Skeletal muscle tissue (tissue), 4 donors: Measurements from ENCODE around the gene METTL6. TPM values are rescaled to one million over a fixed set of nuclear protein-coding genes. Genes with fewer than 3 reads are reported as not detected.
A peak's percentile ranks its signal among the peaks of the same experiment; 100 is the strongest.
"Not testable (repeated sequence)": the region's sequence is repeated elsewhere in the genome, so short reads cannot be mapped to it uniquely, and the experiment has no call there.

ENCODE experiments used
- H3K27ac ChIP-seq: one replicate; pipeline ENCODE4 v1.7.0; 2013; ENCODE audit warnings: mild to moderate bottlenecking, low read depth, low read length, inconsistent platforms
- H3K27me3 ChIP-seq, 3 donors: one replicate each; pipeline ENCODE4 v1.7.0; 2013; ENCODE audit warnings: low read length in 3 of 3; ENCODE audit not compliant: control insufficient read depth in 3 of 3, insufficient read depth in 3 of 3
- H3K36me3 ChIP-seq, 3 donors: one replicate each; pipeline ENCODE4 v1.7.0; 2013; ENCODE audit warnings: low read length in 3 of 3; ENCODE audit not compliant: control insufficient read depth in 3 of 3, insufficient read depth in 3 of 3
- H3K4me1 ChIP-seq, 3 donors: one replicate each; pipeline ENCODE4 v1.7.0; 2013; ENCODE audit warnings: low read length in 3 of 3, mild to moderate bottlenecking in 3 of 3; ENCODE audit not compliant: control insufficient read depth in 3 of 3, insufficient read depth in 3 of 3
- H3K4me3 ChIP-seq, 3 donors: one replicate each; pipeline ENCODE4 v1.7.0; 2013; ENCODE audit warnings: low read length in 3 of 3
- H3K9ac ChIP-seq, 3 donors: one replicate each; pipeline ENCODE4 v1.7.0; 2013; ENCODE audit warnings: low read length in 3 of 3, mild to moderate bottlenecking in 3 of 3, moderate library complexity in 2 of 3, low read depth in 1 of 3
- H3K9me3 ChIP-seq, 3 donors: one replicate each; pipeline ENCODE4 v1.7.0; 2013; ENCODE audit warnings: low read length in 3 of 3; ENCODE audit not compliant: control insufficient read depth in 3 of 3
- total RNA-seq: library from RNA; depleted of rRNA; stranded (reverse); fragments of >200 nt; gene quantifications from one replicate; pipeline ENCODE4 v1.2.3, GENCODE V29; 2014
- donor health status: Osteomylitis.

Gene METTL6
- total RNA-seq, 1 donor from 2014 or later, result 42.3 TPM

DNA sequence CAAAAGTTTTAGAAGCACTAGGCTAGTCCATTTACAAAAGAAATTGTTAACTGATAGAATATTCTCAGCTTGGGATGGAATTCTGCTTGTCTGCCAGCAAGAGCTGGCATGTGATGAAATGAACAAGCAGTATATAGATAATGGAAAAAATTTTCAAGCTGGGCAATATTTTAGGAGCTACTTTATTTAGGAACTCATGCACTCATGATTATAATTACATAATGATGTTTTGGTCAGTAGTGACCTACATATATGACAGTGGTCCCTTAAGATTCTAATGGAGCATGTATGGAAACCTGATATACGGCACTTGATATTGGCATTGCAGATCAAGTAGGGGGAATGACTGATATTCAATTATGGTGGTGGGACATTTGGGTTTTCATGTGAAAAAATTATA, 6.2 kb upstream of the METTL6 start:
- no peaks in the 10 kb centered on the region for H3K9me3 ChIP-seq
- H3K36me3 ChIP-seq, result peaks cover 23 to 58% (median 55%) of the 10 kb centered on the region in 3 donors
- H3K27me3 ChIP-seq, result no peaks in the 10 kb centered on the region
- no peak overlapping the region for H3K4me3 ChIP-seq
- H3K27ac ChIP-seq, result no peak overlapping the region
- H3K4me1 ChIP-seq, result peaks cover 4 to 7% (median 6%) of the 10 kb centered on the region in 3 donors
- H3K9ac ChIP-seq, result no peak overlapping the region

DNA sequence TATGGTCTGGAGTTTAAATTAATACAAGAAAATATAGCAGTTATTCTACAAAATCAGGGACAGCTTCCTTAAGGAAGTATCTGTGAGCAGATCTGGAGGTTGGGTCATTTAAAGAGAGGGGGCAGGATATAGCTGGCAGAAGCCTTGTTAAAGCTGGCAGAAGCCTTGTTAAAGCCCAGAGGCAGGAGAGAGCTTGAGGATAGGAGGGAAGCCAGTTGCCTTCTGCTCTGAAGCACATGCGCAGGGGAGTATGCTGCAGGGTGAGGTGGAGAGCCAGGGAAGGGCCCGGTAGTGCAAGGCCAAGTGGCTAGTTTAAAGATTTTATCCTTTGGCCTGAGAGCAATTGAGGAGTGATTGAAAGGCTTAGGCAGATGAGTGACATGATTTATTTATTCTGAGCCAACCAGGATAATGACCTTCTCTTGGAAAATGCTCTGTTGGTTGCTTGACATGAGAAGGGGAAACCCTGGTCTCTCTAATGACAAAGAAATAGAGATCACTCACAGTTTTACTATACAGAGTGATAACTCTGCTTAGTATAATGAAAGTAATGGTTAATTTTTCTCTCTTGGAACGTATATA, 4.0 kb upstream of the METTL6 start:
- Histone ChIP-seq H3K36me3 (peaks cover 17 to 44% (median 41%) of the 10 kb centered on the region in 3 donors), H3K9ac (no peak overlapping the region), H3K9me3 (no peaks in the 10 kb centered on the region), H3K4me3 (no peak overlapping the region), H3K27ac (no peak overlapping the region), H3K4me1 (peaks cover 16 to 20% (median 19%) of the 10 kb centered on the region in 3 donors), H3K27me3 (no peaks in the 10 kb centered on the region)

DNA sequence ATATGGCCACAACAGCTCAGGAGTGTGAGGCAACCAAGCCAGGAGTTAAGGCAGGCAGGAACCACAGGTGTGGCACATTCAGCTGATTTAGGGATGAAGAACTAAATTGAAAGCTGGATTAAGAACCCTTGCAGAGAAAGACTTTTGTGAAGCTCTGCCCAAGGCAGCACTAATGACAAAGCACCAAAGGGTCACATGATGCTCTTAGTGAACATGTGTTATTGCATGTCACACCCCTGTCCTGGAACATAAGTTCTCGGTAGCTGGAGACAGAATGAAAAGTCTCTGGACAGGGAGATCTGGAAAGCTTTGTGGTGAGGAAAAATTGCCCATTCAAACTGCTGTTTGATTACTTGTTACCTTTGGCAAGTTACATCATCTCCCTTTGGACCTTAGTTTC, 3.3 kb upstream of the METTL6 start:
- H3K9me3 ChIP-seq, result no peaks in the 10 kb centered on the region
- no peak overlapping the region for H3K4me3 ChIP-seq
- H3K9ac ChIP-seq, result no peak overlapping the region
- H3K36me3 ChIP-seq, result peaks cover 16 to 38% (median 34%) of the 10 kb centered on the region in 3 donors
- H3K27ac ChIP-seq, result no peak overlapping the region
- no peaks in the 10 kb centered on the region for H3K27me3 ChIP-seq
- peaks cover 18 to 27% (median 24%) of the 10 kb centered on the region in 3 donors for H3K4me1 ChIP-seq

DNA sequence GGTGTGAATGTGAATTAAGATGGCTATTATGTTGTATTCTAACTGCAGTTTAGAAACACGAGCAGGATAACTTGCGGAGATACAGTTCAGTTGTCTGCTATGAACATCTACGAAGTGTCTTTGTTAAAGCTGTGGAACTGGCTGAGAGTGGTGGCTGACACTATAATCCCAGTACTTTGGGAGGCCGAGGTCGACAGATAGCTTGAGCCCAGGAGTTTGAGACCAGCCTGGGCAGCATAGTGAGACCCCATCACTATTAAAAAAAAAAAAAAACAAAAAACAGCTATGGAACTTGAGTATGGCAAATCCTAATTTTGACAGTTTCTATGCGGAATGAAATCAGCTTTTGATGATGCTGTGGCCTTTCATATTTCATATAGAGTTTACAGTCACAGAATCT, 1.7 kb upstream of the METTL6 start:
- Histone ChIP-seq H3K4me3 (peak overlapping the region in 2 of 3 donors; percentile 98 to 99), H3K4me1 (peaks cover 18 to 29% (median 26%) of the 10 kb centered on the region in 3 donors), H3K27me3 (no peaks in the 10 kb centered on the region), H3K9me3 (no peaks in the 10 kb centered on the region), H3K27ac (no peak overlapping the region), H3K9ac (peak overlapping the region in 2 of 3 donors; percentile 34 to 80), H3K36me3 (peaks cover 9 to 28% (median 26%) of the 10 kb centered on the region in 3 donors)

DNA sequence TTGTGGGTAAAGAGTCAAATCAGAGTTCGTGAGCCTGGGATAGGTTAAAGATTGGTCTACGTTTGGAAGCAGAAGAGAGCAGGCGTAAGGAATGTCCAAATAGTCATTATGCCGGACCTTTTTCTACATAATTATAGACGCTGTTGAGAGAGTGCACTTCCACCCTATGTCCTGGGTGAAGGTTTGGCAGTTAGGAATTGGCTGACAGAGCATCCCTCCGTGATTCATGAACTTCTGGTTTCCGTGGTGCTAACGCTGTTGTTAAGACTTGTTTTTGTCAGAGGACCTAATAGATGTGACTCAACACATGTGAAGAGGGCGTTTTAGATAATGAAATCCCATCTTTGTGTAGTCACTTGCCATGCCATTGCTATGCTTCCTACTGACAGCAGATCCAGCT, 1.2 kb upstream of the METTL6 start:
- peak overlapping the region; percentile 83 for H3K27ac ChIP-seq
- no peaks in the 10 kb centered on the region for H3K9me3 ChIP-seq
- H3K9ac ChIP-seq, result peak overlapping the region; percentile 80 to 95 (median 93)
- peaks cover 18 to 29% (median 26%) of the 10 kb centered on the region in 3 donors for H3K4me1 ChIP-seq
- H3K27me3 ChIP-seq, result no peaks in the 10 kb centered on the region
- H3K4me3 ChIP-seq, result peak overlapping the region; percentile 98 to 99 (median 98)
- peaks cover 9 to 23% (median 22%) of the 10 kb centered on the region in 3 donors for H3K36me3 ChIP-seq

DNA sequence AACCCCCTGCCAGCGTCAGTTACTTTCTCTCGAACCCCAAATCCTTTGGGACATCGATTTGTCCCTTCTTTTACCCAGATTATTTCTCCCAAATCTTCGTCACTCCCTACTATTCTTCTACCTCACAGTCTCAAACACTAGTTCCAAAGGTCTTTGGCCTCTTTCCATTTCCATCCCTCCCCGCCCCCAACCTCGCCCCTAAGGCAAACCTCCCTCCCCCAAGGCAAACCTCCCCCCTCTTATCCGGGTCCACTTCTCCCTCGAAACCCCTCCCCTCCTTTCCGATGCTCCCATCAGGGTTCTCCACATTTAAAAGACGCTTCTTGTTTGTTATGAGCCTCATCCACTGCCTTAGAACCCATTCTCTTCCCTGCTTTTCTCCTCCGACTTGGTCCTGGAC, 637 bp upstream of the METTL6 start:
- Histone ChIP-seq H3K9me3 (no peaks in the 10 kb centered on the region), H3K4me1 (peaks cover 18 to 29% (median 26%) of the 10 kb centered on the region in 3 donors), H3K4me3 (peak overlapping the region; percentile 98 to 99 (median 98)), H3K9ac (peak overlapping the region; percentile 92 to 95 (median 93)), H3K27me3 (no peaks in the 10 kb centered on the region), H3K36me3 (peaks cover 9 to 20% (median 18%) of the 10 kb centered on the region in 3 donors), H3K27ac (peak overlapping the region; percentile 83)

DNA sequence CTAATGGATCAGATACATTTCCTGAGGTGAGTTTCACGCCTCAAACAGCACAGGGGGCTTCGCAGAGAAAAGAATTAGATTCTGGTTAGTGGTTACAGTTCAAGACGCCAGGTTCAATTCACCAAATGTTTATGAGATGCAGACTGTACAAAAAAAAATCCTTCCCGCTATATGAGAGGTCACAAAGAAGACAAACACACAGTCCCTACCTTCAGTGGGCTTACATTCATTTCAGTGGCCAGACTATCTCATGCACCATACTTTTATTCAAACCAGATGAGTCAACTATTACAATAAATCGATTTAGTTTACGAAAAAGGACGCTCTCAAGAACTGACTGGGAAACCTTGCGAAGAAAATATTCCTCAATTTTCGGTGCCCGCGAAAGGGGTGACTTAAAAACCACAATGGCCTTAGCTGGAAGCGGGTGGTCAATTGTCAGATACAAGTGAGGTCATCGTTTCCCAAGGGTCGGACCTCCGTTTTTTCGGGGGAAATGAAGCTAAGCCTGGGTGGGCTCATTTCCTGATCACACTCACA, 695 bp downstream of the METTL6 start:
- peak overlapping the region; percentile 98 to 99 (median 98) for H3K4me3 ChIP-seq
- peak overlapping the region; percentile 92 to 95 (median 93) for H3K9ac ChIP-seq
- H3K9me3 ChIP-seq, result no peaks in the 10 kb centered on the region
- peak overlapping the region; percentile 83 for H3K27ac ChIP-seq
- H3K4me1 ChIP-seq, result peaks cover 18 to 29% (median 26%) of the 10 kb centered on the region in 3 donors
- H3K36me3 ChIP-seq, result peaks cover 9 to 19% (median 17%) of the 10 kb centered on the region in 3 donors
- H3K27me3 ChIP-seq, result no peaks in the 10 kb centered on the region

DNA sequence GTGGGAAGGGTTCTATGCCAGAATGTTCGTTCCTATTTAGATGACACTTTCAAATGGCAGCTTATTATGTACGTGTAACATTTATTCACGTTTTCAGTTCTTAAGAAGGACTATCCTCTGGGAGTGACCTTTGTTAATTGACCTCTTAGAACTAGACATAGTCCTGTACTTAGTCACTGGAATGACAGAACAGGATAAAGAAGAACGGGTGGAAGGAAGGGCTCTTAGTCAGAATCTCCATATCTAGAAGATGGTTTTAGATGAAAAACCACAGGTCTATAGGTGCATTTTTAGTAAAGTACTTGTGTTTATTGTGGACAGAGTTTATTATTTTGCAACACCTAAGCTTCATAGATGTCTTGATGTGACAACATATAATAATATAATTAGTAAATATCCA, 6.5 kb downstream of the METTL6 start:
- H3K9ac ChIP-seq, result no peak overlapping the region
- H3K4me1 ChIP-seq, result peaks cover 0 to 5% (median 3%) of the 10 kb centered on the region in 3 donors
- no peak overlapping the region for H3K27ac ChIP-seq
- no peaks in the 10 kb centered on the region for H3K9me3 ChIP-seq
- no peak overlapping the region for H3K4me3 ChIP-seq
- no peaks in the 10 kb centered on the region for H3K27me3 ChIP-seq
- peaks cover 4 to 24% (median 20%) of the 10 kb centered on the region in 3 donors for H3K36me3 ChIP-seq

DNA sequence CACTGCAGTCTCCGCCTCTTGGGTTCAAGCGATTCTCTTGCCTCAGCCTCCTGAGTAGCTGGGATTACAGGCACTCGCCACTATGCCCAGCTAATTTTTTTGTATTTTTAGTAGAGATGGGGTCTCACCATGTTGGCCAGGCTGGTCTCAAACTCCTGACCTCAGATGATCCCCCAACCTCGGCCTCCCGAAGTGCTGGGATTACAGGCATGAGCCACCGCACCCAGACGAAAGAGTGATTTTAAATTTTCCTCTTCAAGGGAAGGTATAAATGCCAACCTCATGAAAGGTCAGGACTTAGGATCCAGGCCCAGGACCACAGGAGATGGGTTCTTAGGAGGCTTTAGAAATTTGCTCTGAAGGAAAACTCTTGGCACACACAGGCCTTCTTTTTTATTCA, 16.4 kb downstream of the METTL6 start:
- H3K27ac ChIP-seq, H3K9me3 ChIP-seq, H3K27me3 ChIP-seq, H3K4me3 ChIP-seq, H3K4me1 ChIP-seq, H3K9ac ChIP-seq: not testable (repeated sequence)
- H3K36me3 ChIP-seq, result peaks cover 19 to 31% (median 25%) of the 10 kb centered on the region in 3 donors

DNA sequence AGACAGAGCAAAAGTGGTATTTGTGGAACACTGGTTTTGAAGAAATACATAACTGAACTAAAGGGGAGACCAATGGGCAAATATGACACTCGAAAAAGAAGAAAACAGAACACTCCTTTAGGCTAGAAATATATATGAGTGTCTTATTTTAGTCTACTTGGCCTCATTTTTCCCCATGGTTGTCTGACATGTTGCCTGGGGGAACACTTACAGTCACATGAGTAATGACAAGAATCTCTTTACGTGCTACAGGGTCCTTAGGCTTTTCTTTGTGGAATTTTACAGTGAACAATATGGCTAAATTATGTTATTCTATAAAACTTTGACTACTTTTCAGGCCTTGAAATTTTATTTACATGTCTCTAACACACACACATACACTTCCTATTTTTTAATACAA, 17.6 kb downstream of the METTL6 start:
- Histone ChIP-seq H3K27ac (no peak overlapping the region), H3K4me3 (no peak overlapping the region), H3K9ac (no peak overlapping the region), H3K36me3 (peaks cover 14 to 20% (median 17%) of the 10 kb centered on the region in 3 donors), H3K9me3 (no peaks in the 10 kb centered on the region), H3K4me1 (no peaks in the 10 kb centered on the region), H3K27me3 (no peaks in the 10 kb centered on the region)
